Epidermal melanocyte (primary cell): ENCODE data around the gene GRIA2.
"Not testable (repeated sequence)": the region's sequence is repeated elsewhere in the genome, so short reads cannot be mapped to it uniquely, and the experiment has no call there.

Experiments
- DNase-seq: peaks from one replicate; pipeline ENCODE4 v3.0.0; 2011; ENCODE audit warnings: low spot score; ENCODE audit not compliant: insufficient read length

GRIA2 gene

GRCh38 chr4:157220371-157220881 lies at the start of gene GRIA2:
Gene GRIA2, plus strand, starts transcription at chr4:157220728. Its CDS starts 315 bp downstream, at chr4:157221043.
- peak; percentile 60 for DNase-seq

- no peak for DNase-seq
Observed at GRCh38 chr4:157172011-157172410, 48.5 kb upstream of the GRIA2 start.

- DNase-seq: not testable (repeated sequence)
Observed at GRCh38 chr4:157180268-157180667, 40.3 kb upstream of the GRIA2 start.

GRCh38 chr4:157184300-157184699 lies 36.2 kb upstream of the GRIA2 start:
- no peak for DNase-seq

GRCh38 chr4:157185363-157185762 lies 35.2 kb upstream of the GRIA2 start:
- no peak for DNase-seq

GRCh38 chr4:157195374-157195773 lies 25.2 kb upstream of the GRIA2 start:
- no peak for DNase-seq

GRCh38 chr4:157196046-157196445 lies 24.5 kb upstream of the GRIA2 start:
- DNase-seq: no peak

GRCh38 chr4:157204634-157205244 lies 15.8 kb upstream of the GRIA2 start:
- no peak for DNase-seq

GRCh38 chr4:157217708-157218107 lies 2.8 kb upstream of the GRIA2 start:
- no peak for DNase-seq

GRCh38 chr4:157219711-157220370 lies 687 bp upstream of the GRIA2 start:
- DNase-seq: no peak

- DNase-seq: no peak
Observed at GRCh38 chr4:157221426-157221894, 932 bp downstream of the GRIA2 start.

- DNase-seq: no peak
Observed at GRCh38 chr4:157221895-157222770, 1.6 kb downstream of the GRIA2 start.

- no peak for DNase-seq
Observed at GRCh38 chr4:157222771-157223160, 2.2 kb downstream of the GRIA2 start.

- no peak for DNase-seq
Observed at GRCh38 chr4:157223456-157223855, 2.9 kb downstream of the GRIA2 start.

- no peak for DNase-seq
Observed at GRCh38 chr4:157225096-157225495, 4.6 kb downstream of the GRIA2 start.

- DNase-seq: no peak
Observed at GRCh38 chr4:157226035-157226434, 5.5 kb downstream of the GRIA2 start.

GRCh38 chr4:157226601-157227000 lies 6.1 kb downstream of the GRIA2 start:
- no peak for DNase-seq

- no peak for DNase-seq
Observed at GRCh38 chr4:157231525-157231924, 11.0 kb downstream of the GRIA2 start.

- no peak for DNase-seq
Observed at GRCh38 chr4:157242871-157243270, 22.3 kb downstream of the GRIA2 start.

GRCh38 chr4:157244348-157244747 lies 23.8 kb downstream of the GRIA2 start:
- DNase-seq: no peak

- DNase-seq: no peak
Observed at GRCh38 chr4:157245351-157245750, 24.8 kb downstream of the GRIA2 start.

GRCh38 chr4:157246964-157247363 lies 26.4 kb downstream of the GRIA2 start:
- DNase-seq: no peak
